H54 (cell line): ENCODE measurements around the gene STK11IP.

Source experiments
- DNase-seq: peaks from one replicate; pipeline ENCODE4 v3.0.0; 2011; ENCODE audit warnings: low spot score, mixed read lengths; ENCODE audit not compliant: insufficient read length
- FAIRE-seq: peaks from 3 replicates; lab custom pipeline; 2011; peaks lifted over from hg19 to GRCh38; lab: Jason Lieb, UNC
- POLR2A ChIP-seq: IDR thresholded peaks from 2 replicates; pipeline ENCODE4 v1.6.1; 2011; ENCODE audit warnings: low read depth, mild to moderate bottlenecking, low read length

STK11IP gene

GRCh38 chr2:219612577-219613286, 15.1 kb downstream of the STK11IP start:
- DNase-seq (no peak), FAIRE-seq (no peak)
- TF ChIP-seq POLR2A: no peak

- TF ChIP-seq POLR2A: no peak
- FAIRE-seq: no peak
Measured at GRCh38 chr2:219613461-219614070, 15.9 kb downstream of the STK11IP start.

GRCh38 chr2:219614076-219614860, 16.6 kb downstream of the STK11IP start:
- no peak for DNase-seq
- FAIRE-seq: no peak
- TF ChIP-seq POLR2A: no peak

More at GRCh38 chr2:219613461-219614070, 15.9 kb downstream of the STK11IP start:
- DNase-seq: no peak

- FAIRE-seq (no peak), DNase-seq (no peak)
- TF ChIP-seq POLR2A: no peak
Measured at GRCh38 chr2:219615036-219615435, 17.4 kb downstream of the STK11IP start.

- no peak for TF ChIP-seq POLR2A
- no peak for DNase-seq
- FAIRE-seq: no peak
Measured at GRCh38 chr2:219615894-219616293, 18.2 kb downstream of the STK11IP start.

GRCh38 chr2:219616550-219616949, 18.9 kb downstream of the STK11IP start:
- no peak for TF ChIP-seq POLR2A
- DNase-seq: no peak
- no peak for FAIRE-seq

GRCh38 chr2:219618733-219619122, 21.1 kb downstream of the STK11IP start:
- no peak for TF ChIP-seq POLR2A
- DNase-seq (no peak), FAIRE-seq (no peak)

- FAIRE-seq: no peak
- TF ChIP-seq POLR2A: no peak
- DNase-seq: no peak
Measured at GRCh38 chr2:219619235-219619634, 21.6 kb downstream of the STK11IP start.

GRCh38 chr2:219620546-219620945, 22.9 kb downstream of the STK11IP start:
- TF ChIP-seq POLR2A: no peak
- DNase-seq: no peak
- FAIRE-seq: no peak

GRCh38 chr2:219621935-219622334, 24.3 kb downstream of the STK11IP start:
- no peak for TF ChIP-seq POLR2A
- DNase-seq (no peak), FAIRE-seq (no peak)

GRCh38 chr2:219622472-219622871, 24.8 kb downstream of the STK11IP start:
- no peak for TF ChIP-seq POLR2A
- DNase-seq (no peak), FAIRE-seq (no peak)

GRCh38 chr2:219624565-219624964, 26.9 kb downstream of the STK11IP start:
- no peak for TF ChIP-seq POLR2A
- no peak for FAIRE-seq
- DNase-seq: no peak

GRCh38 chr2:219625179-219625578, 27.5 kb downstream of the STK11IP start:
- FAIRE-seq: no peak
- no peak for TF ChIP-seq POLR2A
- no peak for DNase-seq

GRCh38 chr2:219626540-219626939, 28.9 kb downstream of the STK11IP start:
- no peak for FAIRE-seq
- no peak for TF ChIP-seq POLR2A
- no peak for DNase-seq
